PC-3 (cell line): ENCODE measurements around the gene POLD4.

ENCODE experiments used
- CTCF ChIP-seq: fragments of 300-600 bp; sonication (generic); conservative IDR thresholded peaks from 2 replicates; pipeline ENCODE4 v1.5.1; 2017; ENCODE audit warnings: antibody characterized with exemption, low read depth, mild to moderate bottlenecking, low read length
- EZH2 ChIP-seq: fragments of 300-600 bp; sonication (generic); IDR thresholded peaks from one replicate; pipeline ENCODE4 v1.6.1; 2017; ENCODE audit warnings: antibody characterized with exemption, mild to moderate bottlenecking, low read length; ENCODE audit not compliant: unreplicated experiment
- EZH2phosphoT487 ChIP-seq: fragments of 300-600 bp; sonication (generic); IDR thresholded peaks from 2 replicates; pipeline ENCODE4 v1.6.1; 2018; ENCODE audit warnings: mild to moderate bottlenecking, antibody characterized with exemption, low read length, borderline replicate concordance

DNA sequence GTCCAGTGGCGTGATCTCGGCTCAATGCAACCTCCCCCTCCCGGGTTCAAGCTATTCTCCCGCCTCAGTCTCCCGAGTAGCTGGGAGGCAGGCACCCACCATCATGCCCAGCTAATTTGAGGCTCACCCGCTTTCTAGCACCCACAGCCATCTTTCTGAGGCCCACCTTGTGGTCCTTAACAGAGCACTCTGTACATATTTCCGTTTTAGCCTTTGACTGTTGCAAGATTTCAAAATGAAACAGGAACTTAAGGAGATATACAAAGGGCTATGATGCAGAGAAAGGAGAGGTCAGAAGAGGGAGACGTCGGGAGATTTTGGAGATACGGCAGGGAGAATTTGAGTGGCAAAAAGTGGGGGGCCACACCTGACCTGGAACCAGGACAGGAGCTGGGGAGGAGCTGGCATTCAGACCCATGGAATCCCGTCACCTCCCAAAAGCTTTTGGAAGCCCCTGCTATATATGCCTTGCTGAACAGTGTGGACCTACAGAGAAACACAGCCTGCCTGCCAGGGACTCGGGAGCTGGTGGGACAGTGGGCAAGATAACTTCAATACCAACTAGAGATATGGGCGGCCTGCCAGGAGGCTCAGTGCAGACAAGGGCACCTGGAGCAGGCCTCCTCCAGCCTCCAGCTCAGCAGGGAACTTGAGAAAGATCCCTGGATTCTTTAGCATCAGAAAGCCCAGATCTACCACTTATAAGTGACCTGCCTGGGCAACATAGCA lies 28.1 kb upstream of the POLD4 start:
- TF ChIP-seq CTCF, result no peak
- no peak for TF ChIP-seq EZH2phosphoT487
- no peak for TF ChIP-seq EZH2
